K562 (cell line): ENCODE measurements around the gene MYO1D. TPM values are rescaled to one million over a fixed set of nuclear protein-coding genes. Genes with fewer than 3 reads are reported as not detected.

Experiments used
- ATAC-seq: fragments of 200-7000 bp; cut with Tn5 transposase; 3 replicates; pipeline ENCODE4 v1.9.1; 2020; ENCODE audit warnings: moderate library complexity
- BruUV-seq: library from RNA; stranded (reverse); fragments of 400-500 nt; replicated peaks from 2 replicates; lab custom pipeline; 2021; lab: Mats Ljungman, UMichigan
- CTCF ChIA-PET: fragments of 300-600 bp; formaldehyde crosslinking; extraction: SDS; loops from one replicate; lab custom pipeline; 2021; ENCODE audit warnings: low intra/inter-chr PET ratio; lab: Yijun Ruan, JAX
- POLR2A ChIA-PET: fragments of 300-600, 350-650 bp; sonication (Branson Sonifier 250); formaldehyde crosslinking; extraction: SDS; loops from one replicate; lab custom pipeline; 2021; ENCODE audit warnings: antibody characterized with exemption, inconsistent platforms; lab: Yijun Ruan, JAX
- DNase-seq, 4 experiments: peaks; one replicate each; pipeline versions ENCODE4 v3.0.0 to v3.0.0-alpha.2; 2011 to 2018; ENCODE audit warnings: low spot score in 3 of 4, mixed read lengths in 3 of 4; ENCODE audit errors: extremely low read depth in 1 of 4
- FAIRE-seq: peaks from 2 replicates; lab custom pipeline; 2011; peaks lifted over from hg19 to GRCh38; lab: Jason Lieb, UNC
- H2AFZ ChIP-seq: 2 replicates; pipeline ENCODE4 v1.6.0; 2011; ENCODE audit warnings: low read depth, low read length, control low read depth, inconsistent platforms
- H3K27ac ChIP-seq: fragments of 200-600 bp; 3 replicates; pipeline ENCODE4 v1.8.0; 2011; ENCODE audit warnings: low read depth, mild to moderate bottlenecking, control low read depth, inconsistent platforms, low read length, moderate library complexity, mixed read lengths; ENCODE audit errors: extremely low read depth
- H3K27me3 ChIP-seq, 2 experiments: fragments of 300-600 bp in 1 of 2; 2 replicates in 1 of 2; 3 replicates in 1 of 2; pipeline versions ENCODE4 v1.6.0 to v1.8.0; 2011; ENCODE audit warnings: inconsistent platforms in 2 of 2, low read length in 2 of 2, mild to moderate bottlenecking in 1 of 2, mixed read lengths in 1 of 2, moderate library complexity in 1 of 2; ENCODE audit not compliant: control insufficient read depth in 2 of 2, insufficient read depth in 2 of 2
- H3K36me3 ChIP-seq: fragments of 300-600 bp; 3 replicates; pipeline ENCODE4 v1.8.0; 2011; ENCODE audit warnings: mild to moderate bottlenecking, low read length, inconsistent platforms; ENCODE audit not compliant: control insufficient read depth, insufficient read depth
- H3K4me1 ChIP-seq, 2 experiments: fragments of 200-600 bp in 1 of 2; replicated peaks in 1 of 2; 2 replicates in 1 of 2; 3 replicates in 1 of 2; pipeline versions ENCODE4 v1.5.1 to v1.8.0; 2011; ENCODE audit warnings: inconsistent platforms in 2 of 2, low read length in 2 of 2, mild to moderate bottlenecking in 1 of 2, mixed read lengths in 1 of 2, moderate library complexity in 1 of 2; ENCODE audit not compliant: control insufficient read depth in 2 of 2, insufficient read depth in 2 of 2
- H3K4me2 ChIP-seq: 2 replicates; pipeline ENCODE4 v1.6.1; 2011; ENCODE audit warnings: low read length, control low read depth, inconsistent platforms, mixed read lengths; ENCODE audit not compliant: insufficient read depth
- H3K4me3 ChIP-seq: fragments of 200-600 bp; sonication (generic), shearing (Covaris generic); 2 replicates; pipeline ENCODE4 v1.5.1; 2016; ENCODE audit warnings: control low read depth, inconsistent platforms
- H3K79me2 ChIP-seq: fragments of 200-600 bp; 3 replicates; pipeline ENCODE4 v1.8.0; 2011; ENCODE audit warnings: low read length, inconsistent platforms; ENCODE audit not compliant: control insufficient read depth, insufficient read depth
- H3K9ac ChIP-seq, 2 experiments: 2 replicates each; pipeline versions ENCODE4 v1.6.0 to v1.6.1; 2011; ENCODE audit warnings: low read depth in 2 of 2, low read length in 2 of 2, control low read depth in 1 of 2, inconsistent platforms in 1 of 2, mild to moderate bottlenecking in 1 of 2, mixed read lengths in 1 of 2; ENCODE audit not compliant: insufficient read depth in 1 of 2
- H3K9me1 ChIP-seq: one replicate; pipeline ENCODE4 v1.6.0; 2011; ENCODE audit warnings: inconsistent platforms, mild to moderate bottlenecking, low read length, moderate library complexity; ENCODE audit not compliant: control insufficient read depth, insufficient read depth
- H3K9me3 ChIP-seq: replicated peaks from 2 replicates; pipeline ENCODE4 v1.5.1; 2011; ENCODE audit warnings: low read depth, low read length, inconsistent platforms; ENCODE audit not compliant: control insufficient read depth, insufficient read depth
- H4K20me1 ChIP-seq: replicated peaks from 2 replicates; pipeline ENCODE4 v1.6.1; 2011; ENCODE audit warnings: low read length, inconsistent platforms, mixed read lengths; ENCODE audit not compliant: control insufficient read depth, insufficient read depth
- MYNN ChIP-seq, 2 experiments: sonication (generic); formaldehyde crosslinking in 1 of 2; IDR thresholded peaks; 2 replicates each; pipeline versions ENCODE4 v1.5.0 to v1.6.1; 2016 to 2020; ENCODE audit warnings: antibody characterized with exemption in 1 of 2, missing genetic modification reagents in 1 of 2
- POLR2G ChIP-seq: fragments of 200-400 bp; formaldehyde crosslinking; IDR thresholded peaks from 2 replicates; pipeline ENCODE4 v1.6.1; 2017; ENCODE audit warnings: low read depth, mild to moderate bottlenecking, antibody characterized with exemption, low read length, moderate library complexity
- RBM22 ChIP-seq: fragments of 200-400 bp; formaldehyde crosslinking; IDR thresholded peaks from 2 replicates; pipeline ENCODE4 v1.6.1; 2018; ENCODE audit warnings: low read length, low read depth; ENCODE audit not compliant: poor library complexity, severe bottlenecking
- WGBS: fragments of 100-300 bp; shearing (Covaris generic); methylation state at CpG from one replicate; pipeline ENCODE4 v1.1.6; 2016; ENCODE audit warnings: low coverage, mixed read lengths; ENCODE audit not compliant: insufficient coverage; ENCODE audit errors: missing lambda C conversion rate; 5-methylcytosine and 5-hydroxymethylcytosine counted together
- in situ Hi-C: fragments of 300-500 bp; cut with MboI; formaldehyde crosslinking; loops from 4 replicates; pipeline ENCODE4 v1.15.0; 2018; ENCODE audit warnings: inconsistent platforms, mixed read lengths
- intact Hi-C: fragments of 100-400 bp; cut with micrococcal nuclease; formaldehyde crosslinking; loops from 2 replicates; pipeline ENCODE4 v1.14.2; 2022
- polyA plus RNA-seq, 8 experiments: library from polyadenylated mRNA; depleted of rRNA in 4 of 8; stranded (reverse) in 5 of 8; unstranded in 3 of 8; fragments of >200 nt; fragmentation: Nextera tagmentation in 2 of 8; fragmentation: Illumina TruSeq in 1 of 8; extraction: Ambion mirVana in 2 of 8; extraction: Trizol in 1 of 8; gene quantifications; 2 replicates each; pipeline versions ENCODE4 v1.2.1 to v1.2.3, GENCODE V29; 2011 to 2014; ENCODE audit warnings: inconsistent platforms in 1 of 8, missing spikeins in 1 of 8
- total RNA-seq, 7 experiments: library from RNA; depleted of rRNA in 6 of 7; stranded (reverse); fragments of >200 nt in 6 of 7; fragmentation: Illumina TruSeq in 2 of 7; extraction: Trizol in 2 of 7; gene quantifications; 2 replicates each; pipeline versions ENCODE4 v1.2.1 to v1.2.3, GENCODE V29; 2011 to 2021; ENCODE audit warnings: low replicate concordance in 1 of 7

The MYO1D gene
- total and polyA plus RNA-seq, 9 of the 15 experiments (the other 6 are each of a cell fraction or from before 2014, with no cell fraction given): 2.1 to 71.2 (median 45.4) TPM

- Histone ChIP-seq H3K79me2 (no peaks in the 10 kb centered on the region), H3K4me3 (no peak overlapping the region), H3K4me1 (peaks cover 5 to 20% of the 10 kb centered on the region in 2 experiments; a peak in 4 of 5 replicates), H3K9me1 (no peaks in the 10 kb centered on the region), H3K27ac (no peak overlapping the region), H3K36me3 (peaks cover 14% of the 10 kb centered on the region; the same call in 2 of the 3 replicates), H2AFZ (no peak overlapping the region), H3K9me3 (no peaks in the 10 kb centered on the region), H3K9ac (peak overlapping the region in 1 of 2 experiments; percentile 61; a peak in 1 of 4 replicates), H3K27me3 (no peaks in the 10 kb centered on the region), H3K4me2 (no peak overlapping the region), H4K20me1 (0 out of 2 replicates have a peak, but pooled peaks cover 4% of the 10 kb centered on the region)
- FAIRE-seq (no peak), DNase-seq (no peak), ATAC-seq (no peak)
- ChIA-PET CTCF (no interaction called here), POLR2A (interaction anchor here (1.2 to 1.3 kb wide), 2 partner anchors 8 to 11 kb away, joined by 4 read pairs; partner anchors contain the start of gene CDK5R1)
- in situ Hi-C loops (no loop called here), intact Hi-C loops (no loop called here)
- TF ChIP-seq MYNN (IDR thresholded peaks at IDR 0.05): no peak
- no peak for TF ChIP-seq MYNN (CRISPR knock-in tag; IDR thresholded peaks at IDR 0.05)
- TF ChIP-seq POLR2G: peak; percentile 38; the same call in 1 of the 2 replicates
- peak; percentile 37 for TF ChIP-seq RBM22
- BruUV-seq: no TSS peak
- 72% methylated on average over 25 of the region's 34 CpGs for WGBS
Measured at GRCh38 chr17:32494621-32495358, 382.1 kb downstream of the MYO1D start.
